Spinal cord (tissue), 10 donors: ENCODE results near the gene PKIB. TPM values are rescaled to one million over a fixed set of nuclear protein-coding genes. Genes with fewer than 3 reads are reported as not detected.

Experiments
- DNase-seq, 6 donors: peaks; one replicate each; pipeline versions ENCODE4 v3.0.0 to v3.0.0-alpha.2; 2013 to 2015; ENCODE audit warnings: low spot score in 6 of 6, low read depth in 4 of 6
- H3K27ac ChIP-seq: one replicate; pipeline ENCODE4 v1.5.1; 2013; ENCODE audit warnings: low read depth, low read length, control low read depth
- H3K27me3 ChIP-seq: one replicate; pipeline ENCODE4 v1.6.1; 2013; ENCODE audit warnings: low read length; ENCODE audit not compliant: control insufficient read depth, insufficient read depth
- H3K36me3 ChIP-seq: one replicate; pipeline ENCODE4 v1.6.1; 2013; ENCODE audit warnings: low read length; ENCODE audit not compliant: control insufficient read depth, insufficient read depth
- H3K4me1 ChIP-seq: one replicate; pipeline ENCODE4 v1.6.1; 2013; ENCODE audit warnings: low read length; ENCODE audit not compliant: control insufficient read depth, insufficient read depth
- H3K4me3 ChIP-seq: one replicate; pipeline ENCODE4 v1.5.1; 2013; ENCODE audit warnings: low read depth, low read length, control low read depth
- H3K9me3 ChIP-seq: one replicate; pipeline ENCODE4 v1.6.1; 2013; ENCODE audit warnings: low read length; ENCODE audit not compliant: control insufficient read depth, insufficient read depth
- WGBS: methylation state at CpG from one replicate; pipeline ENCODE4 v1.1.5; 2013; ENCODE audit warnings: missing lambda C conversion rate; ENCODE audit not compliant: insufficient coverage; 5-methylcytosine and 5-hydroxymethylcytosine counted together
- polyA plus RNA-seq, 2 donors: library from polyadenylated mRNA; unstranded; fragments of 120-200 nt; gene quantifications; one replicate each; pipeline ENCODE4 v1.2.1, GENCODE V29; 2013; ENCODE audit not compliant: insufficient read length in 2 of 2
- total RNA-seq, 2 donors: library from RNA; depleted of rRNA in 1 of 2; stranded (reverse); fragments of 120-200 nt in 1 of 2; fragments of >200 nt in 1 of 2; gene quantifications; one replicate each; pipeline versions ENCODE4 v1.2.3 to v1.2.4, GENCODE V29; 2013 to 2014
- donor health status: healthy.

PKIB gene
- total and polyA plus RNA-seq, 4 donors = 4.7 to 15.7 (median 11.9) TPM

GRCh38 chr6:122722746-122723145 is 112.5 kb downstream of the PKIB start:
- 87% methylated on average over 4 of the region's 4 CpGs for WGBS
- Histone ChIP-seq H3K27ac (no peak overlapping the region), H3K4me3 (no peak overlapping the region), H3K4me1 (no peaks in the 10 kb centered on the region), H3K27me3 (no peaks in the 10 kb centered on the region), H3K9me3 (no peaks in the 10 kb centered on the region), H3K36me3 (no peaks in the 10 kb centered on the region)
- no peak for DNase-seq

GRCh38 chr6:122726649-122727048 is 116.4 kb downstream of the PKIB start:
- WGBS = 40% methylated on average over 1 of the region's 2 CpGs
- Histone ChIP-seq H3K27ac (no peak overlapping the region), H3K4me3 (no peak overlapping the region), H3K4me1 (no peaks in the 10 kb centered on the region), H3K27me3 (no peaks in the 10 kb centered on the region), H3K36me3 (no peaks in the 10 kb centered on the region), H3K9me3 (no peaks in the 10 kb centered on the region)
- no peak for DNase-seq

GRCh38 chr6:122727244-122727643 is 117.0 kb downstream of the PKIB start:
- WGBS = no CpG with 5 or more reads among the region's 1 CpG
- Histone ChIP-seq H3K27me3 (no peaks in the 10 kb centered on the region), H3K9me3 (no peaks in the 10 kb centered on the region), H3K27ac (no peak overlapping the region), H3K36me3 (no peaks in the 10 kb centered on the region), H3K4me3 (no peak overlapping the region), H3K4me1 (no peaks in the 10 kb centered on the region)
- DNase-seq = no peak

GRCh38 chr6:122730334-122730733 is 120.1 kb downstream of the PKIB start:
- no peaks in the 10 kb centered on the region for H3K27me3 ChIP-seq

GRCh38 chr6:122730775-122731386 is 120.7 kb downstream of the PKIB start:
- no peak overlapping the region for H3K4me3 ChIP-seq
- no peaks in the 10 kb centered on the region for H3K9me3 ChIP-seq
- H3K27ac ChIP-seq = no peak overlapping the region
- H3K36me3 ChIP-seq = no peaks in the 10 kb centered on the region
- peaks cover 4% of the 10 kb centered on the region for H3K4me1 ChIP-seq
- 0% methylated on average over 1 of the region's 4 CpGs for WGBS
- no peaks in the 10 kb centered on the region for H3K27me3 ChIP-seq
- DNase-seq = peak in 3 of 6 donors; percentile 56 to 93 (median 81)

More at GRCh38 chr6:122730334-122730733, 120.1 kb downstream of the PKIB start:
- WGBS = 100% methylated on average over 1 of the region's 3 CpGs
- Histone ChIP-seq H3K36me3 (no peaks in the 10 kb centered on the region), H3K4me3 (no peak overlapping the region), H3K4me1 (peaks cover 4% of the 10 kb centered on the region), H3K27ac (no peak overlapping the region), H3K9me3 (no peaks in the 10 kb centered on the region)
- no peak for DNase-seq

- WGBS = 82% methylated on average over 1 of the region's 4 CpGs
- Histone ChIP-seq H3K4me1 (peaks cover 4% of the 10 kb centered on the region), H3K27me3 (no peaks in the 10 kb centered on the region), H3K36me3 (no peaks in the 10 kb centered on the region), H3K27ac (no peak overlapping the region), H3K4me3 (no peak overlapping the region), H3K9me3 (no peaks in the 10 kb centered on the region)
- no peak for DNase-seq
Observed at GRCh38 chr6:122733259-122733658, 123.1 kb downstream of the PKIB start.

GRCh38 chr6:122734529-122735395 is 124.6 kb downstream of the PKIB start:
- 36% methylated on average over 5 of the region's 10 CpGs for WGBS
- Histone ChIP-seq H3K4me3 (no peak overlapping the region), H3K36me3 (no peaks in the 10 kb centered on the region), H3K9me3 (no peaks in the 10 kb centered on the region), H3K4me1 (peaks cover 4% of the 10 kb centered on the region), H3K27me3 (no peaks in the 10 kb centered on the region), H3K27ac (peak overlapping the region; percentile 42)
- peak in 2 of 6 donors; percentile 20 to 52 for DNase-seq

- 14% methylated on average over 1 of the region's 4 CpGs for WGBS
- Histone ChIP-seq H3K36me3 (no peaks in the 10 kb centered on the region), H3K9me3 (no peaks in the 10 kb centered on the region), H3K4me1 (peaks cover 4% of the 10 kb centered on the region), H3K27ac (peak overlapping the region; percentile 19), H3K4me3 (no peak overlapping the region), H3K27me3 (no peaks in the 10 kb centered on the region)
- DNase-seq = peak in 2 of 6 donors; percentile 25 to 75
Observed at GRCh38 chr6:122735582-122735981, 125.4 kb downstream of the PKIB start.

GRCh38 chr6:122736163-122736562 is 126.0 kb downstream of the PKIB start:
- DNase-seq = no peak

More at GRCh38 chr6:122736163-122736562, 126.0 kb downstream of the PKIB start:
- H3K36me3 ChIP-seq = no peaks in the 10 kb centered on the region
- no CpG with 5 or more reads among the region's 4 CpGs for WGBS
- H3K9me3 ChIP-seq = no peaks in the 10 kb centered on the region
- no peaks in the 10 kb centered on the region for H3K27me3 ChIP-seq
- H3K4me3 ChIP-seq = no peak overlapping the region
- H3K4me1 ChIP-seq = peaks cover 4% of the 10 kb centered on the region
- no peak overlapping the region for H3K27ac ChIP-seq
